BJ (cell line): ENCODE results near the gene KRTAP5-3. TPM values are rescaled to one million over a fixed set of nuclear protein-coding genes. Genes with fewer than 3 reads are reported as not detected.
A peak's percentile ranks its signal among the peaks of the same experiment; 100 is the strongest.

Source experiments
- CTCF ChIA-PET: fragments of 350-600 bp; formaldehyde crosslinking; extraction: SDS; loops from one replicate; lab custom pipeline; 2021; ENCODE audit warnings: antibody characterized with exemption, inconsistent platforms; lab: Yijun Ruan, JAX
- POLR2A ChIA-PET: fragments of 300-600 bp; sonication (Branson Sonifier 250); formaldehyde crosslinking; extraction: SDS; loops from one replicate; lab custom pipeline; 2021; ENCODE audit warnings: antibody characterized with exemption; lab: Charles Lee
- DNase-seq: peaks from one replicate; pipeline ENCODE4 v3.0.0-alpha.2; 2011; ENCODE audit warnings: low read depth
- H3K27me3 ChIP-seq: 2 replicates; pipeline ENCODE4 v1.6.0; 2011; ENCODE audit warnings: low read length; ENCODE audit not compliant: control insufficient read depth, insufficient read depth
- H3K36me3 ChIP-seq: 2 replicates; pipeline ENCODE4 v1.5.1; 2011; ENCODE audit warnings: low read length; ENCODE audit not compliant: control insufficient read depth, insufficient read depth
- H3K4me3 ChIP-seq: 2 replicates; pipeline ENCODE4 v1.5.1; 2011; ENCODE audit warnings: low read depth, mild to moderate bottlenecking, control low read depth, low read length
- polyA plus RNA-seq: library from polyadenylated mRNA; depleted of rRNA; stranded (reverse); fragments of >200 nt; gene quantifications from 2 replicates; pipeline ENCODE4 v1.2.3, GENCODE V29; 2011; rRNA removed
- TF ChIP-seq, protein P1 (sequence below): IDR thresholded peaks from 2 replicates; pipeline ENCODE4 v1.5.1; 2011; ENCODE audit warnings: low read depth, mild to moderate bottlenecking, control low read depth, inconsistent platforms, low read length, moderate library complexity; ENCODE audit not compliant: insufficient read depth

Gene KRTAP5-3
- polyA plus RNA-seq, 1 experiment: not detected

- TF ChIP-seq, protein P1, sequence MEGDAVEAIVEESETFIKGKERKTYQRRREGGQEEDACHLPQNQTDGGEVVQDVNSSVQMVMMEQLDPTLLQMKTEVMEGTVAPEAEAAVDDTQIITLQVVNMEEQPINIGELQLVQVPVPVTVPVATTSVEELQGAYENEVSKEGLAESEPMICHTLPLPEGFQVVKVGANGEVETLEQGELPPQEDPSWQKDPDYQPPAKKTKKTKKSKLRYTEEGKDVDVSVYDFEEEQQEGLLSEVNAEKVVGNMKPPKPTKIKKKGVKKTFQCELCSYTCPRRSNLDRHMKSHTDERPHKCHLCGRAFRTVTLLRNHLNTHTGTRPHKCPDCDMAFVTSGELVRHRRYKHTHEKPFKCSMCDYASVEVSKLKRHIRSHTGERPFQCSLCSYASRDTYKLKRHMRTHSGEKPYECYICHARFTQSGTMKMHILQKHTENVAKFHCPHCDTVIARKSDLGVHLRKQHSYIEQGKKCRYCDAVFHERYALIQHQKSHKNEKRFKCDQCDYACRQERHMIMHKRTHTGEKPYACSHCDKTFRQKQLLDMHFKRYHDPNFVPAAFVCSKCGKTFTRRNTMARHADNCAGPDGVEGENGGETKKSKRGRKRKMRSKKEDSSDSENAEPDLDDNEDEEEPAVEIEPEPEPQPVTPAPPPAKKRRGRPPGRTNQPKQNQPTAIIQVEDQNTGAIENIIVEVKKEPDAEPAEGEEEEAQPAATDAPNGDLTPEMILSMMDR: no peak
- DNase-seq: peak; percentile 39
- Histone ChIP-seq H3K36me3 (peaks cover 4% of the 10 kb centered on the region), H3K4me3 (no peak overlapping the region), H3K27me3 (no peaks in the 10 kb centered on the region)
- ChIA-PET CTCF (interaction anchor here (0.6 to 6.5 kb wide), 5 partner anchors 11 to 136 kb away, joined by 3 to 62 read pairs (median 3); partner anchors contain the start of gene DUSP8), POLR2A (no interaction called here)
These were observed 50.1 kb downstream of the KRTAP5-3 start for GRCh38 chr11:1557904-1558774.

Other genes with a start within 250 kb of the KRTAP5-3 start
- 0.18 and 0.28 TPM in 2 replicates for gene BRSK2, start 218.5 kb downstream of the KRTAP5-3 start, polyA plus RNA-seq
- gene MOB2, start 121.7 kb downstream of the KRTAP5-3 start, polyA plus RNA-seq: 36.0 and 61.3 TPM in 2 replicates
- gene DUSP8, start 36.2 kb downstream of the KRTAP5-3 start, polyA plus RNA-seq: 1.9 and 3.4 TPM in 2 replicates
- gene KRTAP5-1, start 23.2 kb downstream of the KRTAP5-3 start, polyA plus RNA-seq: not detected in 2 replicates
- gene KRTAP5-2, start 10.2 kb downstream of the KRTAP5-3 start, polyA plus RNA-seq: not detected in 2 replicates
- gene KRTAP5-4, start 13.7 kb upstream of the KRTAP5-3 start, polyA plus RNA-seq: not detected in 2 replicates
- not detected in 2 replicates for gene KRTAP5-5, start 21.3 kb upstream of the KRTAP5-3 start, polyA plus RNA-seq
- not detected in 2 replicates for gene KRTAP5-6, start 88.7 kb upstream of the KRTAP5-3 start, polyA plus RNA-seq
- 0.06 and 0.22 TPM in 2 replicates for gene IFITM10, start 142.1 kb upstream of the KRTAP5-3 start, polyA plus RNA-seq
- 89.9 and 206 TPM in 2 replicates for gene CTSD, start 155.5 kb upstream of the KRTAP5-3 start, polyA plus RNA-seq
- gene SYT8, start 226.5 kb upstream of the KRTAP5-3 start, polyA plus RNA-seq: not detected in 2 replicates
- gene TNNI2, start 230.5 kb upstream of the KRTAP5-3 start, polyA plus RNA-seq: not detected in 2 replicates
- not detected in 2 replicates for gene LSP1, start 244.6 kb upstream of the KRTAP5-3 start, polyA plus RNA-seq